ENCODE data around the gene EFCAB6. TPM values are rescaled to one million over a fixed set of nuclear protein-coding genes. Genes with fewer than 3 reads are reported as not detected.

Gene EFCAB6, protein sequence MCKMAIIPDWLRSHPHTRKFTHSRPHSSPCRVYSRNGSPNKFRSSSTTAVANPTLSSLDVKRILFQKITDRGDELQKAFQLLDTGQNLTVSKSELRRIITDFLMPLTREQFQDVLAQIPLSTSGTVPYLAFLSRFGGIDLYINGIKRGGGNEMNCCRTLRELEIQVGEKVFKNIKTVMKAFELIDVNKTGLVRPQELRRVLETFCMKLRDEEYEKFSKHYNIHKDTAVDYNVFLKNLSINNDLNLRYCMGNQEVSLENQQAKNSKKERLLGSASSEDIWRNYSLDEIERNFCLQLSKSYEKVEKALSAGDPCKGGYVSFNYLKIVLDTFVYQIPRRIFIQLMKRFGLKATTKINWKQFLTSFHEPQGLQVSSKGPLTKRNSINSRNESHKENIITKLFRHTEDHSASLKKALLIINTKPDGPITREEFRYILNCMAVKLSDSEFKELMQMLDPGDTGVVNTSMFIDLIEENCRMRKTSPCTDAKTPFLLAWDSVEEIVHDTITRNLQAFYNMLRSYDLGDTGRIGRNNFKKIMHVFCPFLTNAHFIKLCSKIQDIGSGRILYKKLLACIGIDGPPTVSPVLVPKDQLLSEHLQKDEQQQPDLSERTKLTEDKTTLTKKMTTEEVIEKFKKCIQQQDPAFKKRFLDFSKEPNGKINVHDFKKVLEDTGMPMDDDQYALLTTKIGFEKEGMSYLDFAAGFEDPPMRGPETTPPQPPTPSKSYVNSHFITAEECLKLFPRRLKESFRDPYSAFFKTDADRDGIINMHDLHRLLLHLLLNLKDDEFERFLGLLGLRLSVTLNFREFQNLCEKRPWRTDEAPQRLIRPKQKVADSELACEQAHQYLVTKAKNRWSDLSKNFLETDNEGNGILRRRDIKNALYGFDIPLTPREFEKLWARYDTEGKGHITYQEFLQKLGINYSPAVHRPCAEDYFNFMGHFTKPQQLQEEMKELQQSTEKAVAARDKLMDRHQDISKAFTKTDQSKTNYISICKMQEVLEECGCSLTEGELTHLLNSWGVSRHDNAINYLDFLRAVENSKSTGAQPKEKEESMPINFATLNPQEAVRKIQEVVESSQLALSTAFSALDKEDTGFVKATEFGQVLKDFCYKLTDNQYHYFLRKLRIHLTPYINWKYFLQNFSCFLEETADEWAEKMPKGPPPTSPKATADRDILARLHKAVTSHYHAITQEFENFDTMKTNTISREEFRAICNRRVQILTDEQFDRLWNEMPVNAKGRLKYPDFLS (N-terminal part only)
- polyA plus RNA-seq: under 1 TPM in 2 of 3 donors, not detected in 1; 0.76 to 0.98 TPM

DNA sequence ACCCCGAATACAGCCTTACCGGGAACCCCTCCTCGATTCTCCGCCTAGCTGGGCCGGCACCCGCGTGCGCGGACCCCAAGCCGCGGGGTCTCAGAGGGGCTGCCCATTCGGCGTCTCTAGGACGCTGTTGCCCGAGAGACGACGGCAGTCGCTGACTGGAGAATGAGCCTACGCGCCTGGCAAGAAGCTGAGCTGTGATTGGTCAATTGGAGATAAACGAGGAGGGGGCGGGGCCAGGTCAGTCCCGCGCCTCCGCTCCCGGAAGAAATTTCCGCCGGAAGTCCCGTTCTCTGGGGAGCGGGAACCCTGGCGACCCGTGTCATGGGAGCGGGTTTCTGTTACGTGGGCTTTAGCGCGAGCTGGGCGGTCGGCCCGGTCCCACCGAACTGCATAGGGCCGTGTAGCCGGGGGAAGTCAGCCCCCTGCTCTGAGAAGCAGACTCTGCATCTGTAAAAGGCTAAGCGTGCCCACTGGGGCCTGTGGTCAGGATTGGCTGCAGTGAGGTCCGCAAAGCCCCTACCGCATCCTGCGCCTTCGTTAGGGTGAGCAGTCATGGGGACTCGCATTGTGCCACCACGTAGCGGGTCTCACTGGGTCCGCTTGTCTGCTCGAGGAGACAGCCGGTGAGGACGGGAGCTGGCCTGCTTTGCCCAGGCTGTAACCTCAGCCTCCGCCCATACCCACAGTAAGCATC is at the start of gene EFCAB6:
EFCAB6 (minus strand) TSS at position 157 of the 694 bp plus-strand sequence. CDS start 29,987 bp downstream, outside the sequence.
- WGBS, 3 donors: 0 to 1% (median 1%) methylated on average over 55 of the region's 55 CpGs
- H3K27ac ChIP-seq (ENCODE audit: low read depth, low read length): no peak within 1 kb of the TSS

DNA sequence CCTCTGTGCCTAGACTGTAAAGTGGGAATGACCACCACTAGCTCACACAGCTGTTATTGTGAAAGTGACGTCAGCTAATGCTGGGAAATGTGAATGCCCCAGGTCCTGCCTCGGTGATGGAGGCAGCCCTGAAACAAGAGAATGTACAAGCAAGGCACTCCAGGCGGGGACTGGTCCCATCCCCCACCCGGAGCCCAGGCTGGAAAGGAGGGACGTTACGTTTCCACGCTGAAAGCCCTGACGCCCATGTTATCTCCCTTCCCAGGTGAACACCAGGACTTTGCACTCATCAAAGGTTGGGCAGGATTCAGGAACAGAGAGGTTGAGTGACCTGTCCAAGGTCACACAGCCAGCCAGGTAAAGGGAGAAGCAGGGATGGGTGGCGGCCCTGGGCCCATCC is 49.4 kb upstream of the EFCAB6 start:
- WGBS, 3 donors: 26 to 56% (median 40%) methylated on average over 9 of the region's 9 CpGs
- no peak overlapping the region for H3K27ac ChIP-seq (ENCODE audit: low read depth, low read length)

DNA sequence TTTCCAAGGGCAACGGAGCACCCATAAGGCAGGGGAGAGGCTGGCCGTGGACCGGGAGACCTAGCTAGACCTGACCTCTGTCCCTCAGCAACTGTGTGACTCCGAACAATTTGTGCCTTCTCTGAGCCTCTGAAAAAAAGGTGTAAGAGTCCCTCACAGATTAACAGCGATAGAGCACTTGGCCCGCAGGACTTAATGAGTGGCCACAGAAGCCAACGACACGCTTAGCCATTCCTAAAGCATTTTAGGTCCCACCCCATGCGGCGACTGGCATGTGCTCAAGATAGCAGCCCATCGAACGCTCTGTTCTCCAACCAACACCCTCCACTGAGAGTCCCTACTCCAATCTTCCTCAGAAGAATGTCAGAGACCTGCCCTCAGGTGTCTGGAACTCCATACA is 48.7 kb upstream of the EFCAB6 start:
- 78 to 85% (median 80%) methylated on average over 12 of the region's 12 CpGs for WGBS, 3 donors
- H3K27ac ChIP-seq (ENCODE audit: low read depth, low read length): no peak overlapping the region

DNA sequence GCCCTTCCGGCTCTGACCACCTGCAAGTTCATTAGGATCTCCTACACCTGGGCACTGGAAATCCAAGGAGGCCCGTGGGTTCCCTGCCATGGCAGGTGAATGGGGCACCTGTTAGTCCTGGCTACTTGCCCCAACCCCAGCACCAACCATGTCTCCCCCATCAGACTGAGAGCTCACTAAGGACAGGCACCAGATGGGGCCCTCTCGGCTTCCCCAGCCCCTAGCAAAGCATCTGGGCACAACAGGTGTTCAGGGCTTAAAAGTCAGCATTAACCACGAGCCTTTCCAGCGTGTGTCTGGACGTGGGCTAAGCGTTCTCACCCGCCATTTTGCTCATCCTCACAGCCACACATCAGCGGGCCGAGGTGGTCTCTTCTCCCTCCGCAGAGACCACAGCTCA is 48.0 kb upstream of the EFCAB6 start:
- WGBS, 3 donors: 82 to 85% (median 82%) methylated on average over 11 of the region's 11 CpGs
- no peak overlapping the region for H3K27ac ChIP-seq (ENCODE audit: low read depth, low read length)

DNA sequence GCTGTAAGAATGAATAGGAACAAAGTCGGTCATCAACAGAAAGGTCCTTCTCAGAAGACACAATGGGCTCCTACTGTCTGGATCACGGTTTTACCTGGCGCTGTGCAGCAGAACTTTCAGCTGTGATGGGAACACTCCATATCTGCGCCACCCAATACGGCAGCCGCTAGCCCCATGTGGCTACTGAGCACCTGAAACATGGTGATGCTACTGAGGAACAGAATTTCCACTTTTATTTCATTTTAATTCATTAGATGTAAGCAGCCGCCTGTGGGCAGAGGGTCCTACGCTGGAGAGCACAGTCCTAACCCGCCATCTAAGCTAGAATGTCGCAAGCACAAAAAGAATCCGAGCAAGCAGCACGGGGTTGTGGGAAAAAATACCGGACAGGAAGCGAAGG is 47.5 kb upstream of the EFCAB6 start:
- H3K27ac ChIP-seq (ENCODE audit: low read depth, low read length): no peak overlapping the region
- 81 to 86% (median 84%) methylated on average over 14 of the region's 14 CpGs for WGBS, 3 donors

DNA sequence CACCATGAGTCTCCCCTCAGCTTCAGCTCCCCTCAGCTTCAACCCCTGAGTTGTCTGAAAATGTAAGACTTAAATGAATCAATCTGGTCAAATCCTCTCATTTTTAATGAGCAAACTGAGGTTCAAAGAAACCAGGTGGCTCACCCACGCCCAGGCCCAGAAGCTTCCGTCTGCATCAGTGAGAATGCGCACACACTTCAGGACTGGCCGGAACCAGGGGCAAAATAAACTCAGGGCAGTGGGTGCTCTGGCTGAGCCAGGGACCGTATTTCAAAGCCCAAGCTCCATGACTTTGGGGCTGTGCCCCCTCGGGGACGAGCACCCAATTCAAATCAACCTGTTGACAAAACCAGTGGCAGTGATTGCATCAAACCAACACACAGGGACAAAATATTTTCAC is 47.1 kb upstream of the EFCAB6 start:
- H3K27ac ChIP-seq (ENCODE audit: low read depth, low read length): no peak overlapping the region
- WGBS, 3 donors: 84 to 89% (median 87%) methylated on average over 7 of the region's 7 CpGs

DNA sequence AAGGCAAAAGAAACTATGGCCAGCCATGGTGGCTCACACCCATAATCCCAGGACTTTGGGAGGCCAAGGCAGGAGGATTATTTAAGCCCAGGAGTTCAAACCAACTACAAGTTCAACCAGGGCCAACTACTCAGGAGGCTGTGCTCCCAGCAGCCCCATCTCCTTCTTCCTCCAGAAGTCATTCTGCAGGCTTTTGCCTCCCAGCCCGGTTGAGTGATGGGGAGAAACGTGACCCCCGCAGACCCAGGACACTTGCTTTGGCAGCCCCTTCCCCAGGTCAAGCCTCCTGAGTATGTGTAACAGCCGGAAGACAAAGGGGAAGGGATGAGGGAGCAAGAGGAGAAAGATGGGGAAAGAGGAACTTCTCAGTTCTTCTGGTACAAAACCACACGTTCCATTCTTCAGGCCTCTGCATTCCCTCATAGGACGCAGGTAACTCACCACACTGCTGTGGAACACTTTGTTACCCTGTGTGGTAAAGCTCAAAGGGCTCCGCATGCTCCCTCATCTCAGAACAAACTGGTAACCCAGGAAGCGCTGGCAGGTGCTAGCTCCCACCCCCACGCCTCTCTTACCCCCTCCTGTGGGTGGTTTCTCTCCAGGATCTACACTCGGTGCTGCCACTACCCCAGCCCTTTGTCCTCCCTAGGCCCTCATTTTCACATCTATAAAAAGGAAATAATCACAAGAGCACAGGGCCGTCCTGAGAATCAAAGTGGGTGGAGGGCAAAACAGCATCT is 46.2 kb upstream of the EFCAB6 start:
- no peak overlapping the region for H3K27ac ChIP-seq (ENCODE audit: low read depth, low read length)
- whole genome bisulfite sequencing, 3 donors: 58 to 63% (median 59%) methylated on average over 11 of the region's 11 CpGs

DNA sequence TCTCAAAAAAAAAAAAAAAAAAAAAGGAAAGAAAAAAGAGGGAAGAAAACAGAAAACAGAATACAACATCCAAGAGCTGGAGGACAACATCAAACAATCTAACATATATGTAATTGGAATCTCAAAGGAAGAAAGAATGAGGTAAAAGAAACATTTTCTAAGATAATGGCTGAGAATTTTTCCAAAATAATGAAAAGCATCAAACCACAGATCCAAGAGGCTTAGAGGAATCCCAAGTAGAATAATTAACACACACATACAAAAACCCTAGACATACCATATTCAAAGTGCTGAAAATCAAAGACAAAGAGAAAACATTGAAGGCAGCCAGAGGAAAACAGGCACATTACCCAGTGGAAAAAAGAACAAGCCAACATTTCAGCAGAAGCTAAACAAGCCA is 45.3 kb upstream of the EFCAB6 start:
- no peak overlapping the region for H3K27ac ChIP-seq (ENCODE audit: low read depth, low read length)

DNA sequence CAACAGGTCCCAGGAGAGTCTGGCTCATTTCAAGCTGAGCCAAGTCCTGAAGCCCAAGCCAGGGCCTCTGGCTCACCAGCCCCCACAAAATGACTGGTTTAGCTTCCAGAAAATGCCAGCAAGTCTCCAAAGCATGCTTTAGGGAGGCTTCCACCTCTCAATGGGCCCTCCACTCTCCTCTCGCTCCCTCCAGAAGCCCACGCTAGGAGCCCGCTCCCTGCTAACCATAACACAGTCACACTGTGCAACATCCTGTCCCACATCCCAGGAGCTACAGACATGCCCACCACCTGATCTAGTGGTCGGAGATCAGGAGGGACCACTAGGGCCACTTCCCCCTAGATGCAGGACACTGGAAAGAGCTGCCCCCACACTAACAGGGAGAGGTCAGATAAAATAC is 43.3 kb upstream of the EFCAB6 start:
- 76 to 93% (median 91%) methylated on average over 4 of the region's 4 CpGs for WGBS, 3 donors
- no peak overlapping the region for H3K27ac ChIP-seq (ENCODE audit: low read depth, low read length)

DNA sequence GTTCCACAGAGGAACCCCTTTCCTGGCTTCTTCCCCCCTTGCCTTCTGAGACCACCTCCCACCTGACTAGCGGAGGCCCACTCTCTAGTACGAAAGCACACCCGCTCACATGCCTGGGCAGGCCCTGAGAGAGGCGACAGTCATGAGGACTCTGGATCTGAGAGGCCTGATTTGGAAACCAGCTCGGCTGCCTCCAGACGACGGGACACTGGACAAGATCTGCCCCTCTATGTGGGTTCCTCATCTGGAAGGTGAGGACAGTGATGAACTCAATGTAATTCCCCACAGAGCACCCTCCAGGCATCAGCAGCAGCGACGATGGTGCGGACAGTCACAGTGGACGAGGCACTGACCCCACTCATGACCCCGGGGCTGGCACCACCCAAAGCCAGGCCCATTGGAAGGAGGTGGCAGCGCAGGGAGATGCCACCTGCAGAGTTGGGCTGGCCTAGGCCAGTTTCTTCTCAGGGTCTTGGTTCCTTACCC is 42.7 kb upstream of the EFCAB6 start:
- 89 to 93% (median 92%) methylated on average over 13 of the region's 13 CpGs for WGBS, 3 donors

DNA sequence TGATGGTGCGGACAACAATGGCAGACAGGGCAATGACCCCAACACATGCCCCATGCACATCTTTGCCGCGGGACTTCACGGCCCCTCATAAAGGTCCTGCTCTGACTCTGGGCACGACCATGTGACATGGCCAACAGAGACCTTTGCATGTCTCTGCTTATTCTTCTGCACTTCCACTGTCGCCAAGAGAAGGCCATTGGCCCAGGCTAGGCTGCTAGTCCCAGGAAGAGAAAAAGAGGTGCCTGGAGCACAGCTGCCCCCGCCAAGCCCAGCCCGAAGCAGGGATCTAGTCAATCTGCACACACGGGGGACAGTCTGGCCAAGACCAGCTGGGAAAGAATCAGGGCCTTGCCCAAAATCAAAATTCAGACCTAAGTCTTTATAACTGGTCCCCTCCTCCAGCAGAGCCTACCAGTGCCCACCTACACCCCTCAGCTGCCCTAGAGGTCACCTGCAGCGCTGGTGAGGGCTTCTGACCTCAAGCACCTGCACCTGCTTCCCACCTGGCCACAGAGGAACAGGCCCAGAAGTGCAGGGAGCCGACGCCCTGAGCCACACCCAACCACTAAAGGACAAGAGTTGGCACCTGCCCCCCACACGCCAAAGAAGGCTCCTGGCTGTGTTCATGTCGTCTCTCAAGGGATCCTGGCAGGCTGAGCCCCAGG is 42.1 kb upstream of the EFCAB6 start:
- 84 to 89% (median 86%) methylated on average over 14 of the region's 14 CpGs for WGBS, 3 donors

More for the DNA sequence above, 42.7 kb upstream of the EFCAB6 start:
- H3K27ac ChIP-seq (ENCODE audit: low read depth, low read length): no peak overlapping the region

DNA sequence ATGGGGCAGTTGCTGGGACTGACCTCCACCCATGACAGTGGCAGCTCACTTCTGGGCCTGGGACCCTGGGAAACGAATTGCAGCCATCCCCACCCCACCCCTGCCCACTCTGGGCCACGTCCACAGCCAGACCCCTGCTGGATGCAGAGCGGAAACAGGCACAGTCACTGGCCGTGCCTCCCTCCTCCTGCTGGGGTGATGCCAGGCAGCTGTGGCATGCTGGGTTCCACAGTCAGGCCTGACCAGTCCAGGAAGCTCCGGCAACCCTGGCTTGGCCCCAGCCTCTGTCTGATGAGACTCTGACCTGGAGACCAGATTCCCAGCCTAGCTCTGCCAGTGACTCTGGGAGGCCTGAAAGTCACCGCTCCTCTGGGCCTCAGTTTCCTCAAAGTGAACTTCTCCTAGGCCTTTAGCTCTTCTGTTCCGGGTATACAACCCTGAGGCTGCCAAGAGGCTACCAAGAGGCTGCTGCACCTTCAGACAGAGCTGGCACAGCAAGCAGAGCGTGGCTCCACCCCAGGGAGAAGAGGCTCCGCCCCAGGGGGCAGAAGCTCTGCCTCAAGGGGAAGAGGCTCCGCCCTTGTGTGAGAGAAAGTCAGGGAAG is 41.3 kb upstream of the EFCAB6 start:
- WGBS, 3 donors: 73 to 79% (median 75%) methylated on average over 10 of the region's 10 CpGs
- H3K27ac ChIP-seq (ENCODE audit: low read depth, low read length): no peak overlapping the region

More for the DNA sequence above, 42.1 kb upstream of the EFCAB6 start:
- no peak overlapping the region for H3K27ac ChIP-seq (ENCODE audit: low read depth, low read length)

DNA sequence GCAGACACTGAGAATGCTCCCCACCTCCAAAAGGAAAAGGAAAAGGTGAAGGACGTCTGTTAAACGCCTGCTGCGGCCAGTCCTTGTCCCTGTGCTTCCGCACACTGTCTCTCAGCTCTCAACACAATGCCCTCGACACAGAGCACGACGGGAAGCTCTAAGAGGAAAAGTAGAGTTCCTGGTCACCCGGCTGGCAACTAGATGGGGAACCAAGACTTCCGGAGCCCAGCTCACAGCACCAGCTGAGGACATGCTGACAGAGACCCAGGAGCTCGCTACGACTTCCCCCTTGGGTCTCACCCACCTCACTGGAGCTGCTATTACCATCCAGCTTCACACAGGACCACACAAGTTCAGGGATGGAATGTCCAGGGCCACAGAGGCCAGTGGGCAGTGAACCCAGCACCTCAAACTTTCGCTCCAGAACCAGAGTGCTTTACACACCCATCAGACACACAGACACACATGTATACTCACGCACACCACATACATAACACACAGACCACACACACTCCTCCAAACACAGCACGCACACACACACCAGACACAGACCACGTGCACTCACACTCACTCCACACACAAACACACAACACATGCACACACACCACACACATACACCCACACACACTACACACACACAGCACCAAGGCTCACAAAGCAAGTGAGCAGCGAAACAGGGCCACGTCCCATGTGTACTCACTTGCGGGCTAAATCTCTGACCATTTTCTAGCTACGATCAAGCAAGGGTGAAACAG is 40.6 kb upstream of the EFCAB6 start:
- WGBS, 3 donors: 60 to 67% (median 63%) methylated on average over 19 of the region's 19 CpGs
- no peak overlapping the region for H3K27ac ChIP-seq (ENCODE audit: low read depth, low read length)

DNA sequence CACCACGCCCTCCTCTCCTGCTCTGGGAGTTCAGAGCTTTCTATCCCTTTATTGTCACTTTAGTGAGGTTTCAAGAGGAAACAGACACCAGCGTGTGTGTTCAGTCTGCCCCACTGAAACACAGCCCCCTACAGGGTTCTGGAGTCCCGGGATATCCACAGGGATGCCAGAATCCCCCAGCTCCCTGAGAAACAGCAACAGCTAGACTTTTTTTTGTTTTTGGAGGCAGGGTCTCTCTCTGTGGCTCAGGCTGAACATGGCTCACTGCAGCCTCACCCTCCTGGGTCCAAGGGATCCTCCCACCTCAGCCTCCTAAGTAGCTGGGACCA is 39.8 kb upstream of the EFCAB6 start:
- no peak overlapping the region for H3K27ac ChIP-seq (ENCODE audit: low read depth, low read length)
- WGBS, 3 donors: 48 to 55% (median 48%) methylated on average over 3 of the region's 3 CpGs

DNA sequence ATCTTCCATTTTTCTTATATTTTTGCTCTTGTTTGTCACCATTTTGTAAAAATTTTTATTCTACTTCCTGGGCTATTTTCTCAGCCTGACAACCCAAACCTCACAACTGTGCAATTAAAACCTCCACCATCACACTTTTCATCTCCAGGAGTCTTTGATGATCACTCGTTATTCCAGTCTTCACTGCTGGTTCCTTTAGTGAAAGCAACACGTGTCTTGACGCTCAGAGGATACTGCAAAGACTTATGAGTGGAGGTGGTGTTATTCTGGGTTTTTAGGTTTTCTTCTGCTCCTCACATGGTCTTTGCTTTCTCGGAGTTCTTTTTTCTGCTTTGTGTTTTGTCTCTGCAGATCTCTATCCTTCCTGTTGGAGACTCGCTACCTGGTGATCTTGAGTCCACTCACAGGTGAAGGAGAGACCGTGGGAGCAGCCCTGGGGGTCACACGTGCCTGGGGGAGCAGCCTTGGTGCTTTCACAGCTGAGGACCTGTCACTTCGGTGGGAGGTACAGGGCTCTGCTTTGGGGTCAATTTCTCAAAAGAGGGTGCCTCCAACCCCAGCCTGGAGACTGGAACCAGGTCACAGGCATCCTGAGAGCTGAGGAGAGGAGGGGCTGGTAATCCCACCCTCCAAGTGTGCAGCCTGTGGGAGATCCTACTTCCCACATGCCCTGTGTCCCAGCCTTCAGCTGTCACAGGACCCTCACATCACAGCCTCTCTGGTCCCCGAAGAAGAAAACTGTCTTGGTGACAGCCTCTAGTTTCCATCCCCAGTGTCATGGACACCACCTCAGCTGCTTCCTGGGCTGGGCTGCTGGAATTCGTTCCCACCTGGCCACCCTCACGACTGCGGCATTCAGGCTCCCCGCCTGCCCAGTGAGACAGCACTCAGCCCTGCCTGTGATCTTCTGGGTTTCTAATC is 39.2 kb upstream of the EFCAB6 start:
- H3K27ac ChIP-seq (ENCODE audit: low read depth, low read length): no peak overlapping the region
- WGBS, 3 donors: 58 to 72% (median 67%) methylated on average over 13 of the region's 13 CpGs

All from adipose tissue (tissue), 3 donors.